Keratinocyte (primary cell): ENCODE data around the gene SLC38A3. TPM values are rescaled to one million over a fixed set of nuclear protein-coding genes. Genes with fewer than 3 reads are reported as not detected.

Source experiments
- DNase-seq: peaks from one replicate; pipeline ENCODE4 v3.0.0-alpha.2; 2011; ENCODE audit warnings: low read depth, missing footprints, low spot score
- FAIRE-seq: peaks from 2 replicates; lab custom pipeline; 2011; peaks lifted over from hg19 to GRCh38; lab: Jason Lieb, UNC
- H2AFZ ChIP-seq: 2 replicates; pipeline ENCODE4 v1.6.0; 2012; ENCODE audit warnings: low read length, control low read depth, inconsistent platforms; ENCODE audit not compliant: control insufficient read depth
- H3K27ac ChIP-seq: 2 replicates; pipeline ENCODE4 v1.5.1; 2011; ENCODE audit warnings: low read length; ENCODE audit not compliant: control insufficient read depth, insufficient read depth
- H3K27me3 ChIP-seq: 3 replicates; pipeline ENCODE4 v1.6.0; 2011; ENCODE audit warnings: low read length; ENCODE audit not compliant: control insufficient read depth, insufficient read depth; ENCODE audit errors: extremely low read depth
- H3K36me3 ChIP-seq, 2 experiments: 2 replicates in 1 of 2; 3 replicates in 1 of 2; pipeline ENCODE4 v1.5.1; 2011; ENCODE audit warnings: low read length in 2 of 2, mild to moderate bottlenecking in 1 of 2; ENCODE audit not compliant: control insufficient read depth in 2 of 2, insufficient read depth in 2 of 2; ENCODE audit errors: extremely low read depth in 1 of 2
- H3K4me1 ChIP-seq: 3 replicates; pipeline ENCODE4 v1.5.1; 2011; ENCODE audit warnings: low read length; ENCODE audit not compliant: control insufficient read depth, insufficient read depth; ENCODE audit errors: extremely low read depth
- H3K4me2 ChIP-seq: 3 replicates; pipeline ENCODE4 v1.6.0; 2011; ENCODE audit warnings: low read depth, low read length; ENCODE audit not compliant: control insufficient read depth, insufficient read depth; ENCODE audit errors: extremely low read depth
- H3K4me3 ChIP-seq, 3 experiments: fragments of 200-600 bp in 1 of 3; sonication (generic) in 1 of 3; 2 replicates in 2 of 3; 3 replicates in 1 of 3; pipeline ENCODE4 v1.5.1; 2011 to 2016; ENCODE audit warnings: low read length in 3 of 3, mild to moderate bottlenecking in 3 of 3, control low read depth in 2 of 3, inconsistent platforms in 1 of 3, low read depth in 1 of 3, mixed read lengths in 1 of 3, mixed run types in 1 of 3, moderate library complexity in 1 of 3; ENCODE audit not compliant: control insufficient read depth in 2 of 3, insufficient read depth in 2 of 3; ENCODE audit errors: extremely low read depth in 1 of 3
- H3K79me2 ChIP-seq: 2 replicates; pipeline ENCODE4 v1.6.0; 2012; ENCODE audit warnings: low read length; ENCODE audit not compliant: control insufficient read depth, insufficient read depth
- H3K9ac ChIP-seq: 3 replicates; pipeline ENCODE4 v1.6.0; 2011; ENCODE audit warnings: low read length; ENCODE audit not compliant: control insufficient read depth, insufficient read depth; ENCODE audit errors: extremely low read depth
- H3K9me1 ChIP-seq: 3 replicates; pipeline ENCODE4 v1.6.0; 2011; ENCODE audit warnings: low read length; ENCODE audit not compliant: control insufficient read depth, insufficient read depth; ENCODE audit errors: extremely low read depth
- H3K9me3 ChIP-seq: 2 replicates; pipeline ENCODE4 v1.5.1; 2012; ENCODE audit warnings: low read depth, low read length; ENCODE audit not compliant: control insufficient read depth
- H4K20me1 ChIP-seq: 3 replicates; pipeline ENCODE4 v1.6.0; 2011; ENCODE audit warnings: low read length; ENCODE audit not compliant: control insufficient read depth, insufficient read depth; ENCODE audit errors: extremely low read depth
- EZH2 ChIP-seq: IDR thresholded peaks from one replicate; pipeline ENCODE4 v1.6.1; 2012; ENCODE audit warnings: inconsistent platforms, mild to moderate bottlenecking, low read length, moderate library complexity
- dilution Hi-C: fragments of 300-500 bp; cut with MboI; formaldehyde crosslinking; loops from one replicate; pipeline ENCODE4 v1.7.0; 2020; ENCODE audit warnings: low sequenced_read_pairs; ENCODE audit not compliant: extremely low pct_ligation_motif_present
- polyA plus RNA-seq, 5 experiments: library from polyadenylated mRNA; depleted of rRNA in 3 of 5; stranded (reverse) in 3 of 5; stranded (forward) in 1 of 5; unstranded in 1 of 5; fragments of >200 nt; gene quantifications; 1 replicate in 1 of 5; 2 replicates in 3 of 5; 3 replicates in 1 of 5; pipeline versions ENCODE4 v1.2.1 to v1.2.3, GENCODE V29; 2011 to 2012; ENCODE audit warnings: missing spikeins in 2 of 5, low read depth in 1 of 5, low replicate concordance in 1 of 5
- TF ChIP-seq, protein P1 (sequence below), 3 experiments: IDR thresholded peaks in 1 of 3; conservative IDR thresholded peaks in 1 of 3; optimal IDR thresholded peaks in 1 of 3; 2 replicates in 2 of 3; 3 replicates in 1 of 3; pipeline versions ENCODE3 to v1.5.1; 2011; ENCODE audit warnings: low read length in 3 of 3, mild to moderate bottlenecking in 3 of 3, moderate library complexity in 2 of 3, control low read depth in 1 of 3, inconsistent platforms in 1 of 3; ENCODE audit not compliant: insufficient read depth in 2 of 3; ENCODE audit errors: extremely low read depth in 1 of 3

The SLC38A3 gene
- polyA plus RNA-seq, 1 donor (not counting 4 experiments of a cell fraction or from before 2014, with no cell fraction given): not detected

- TF ChIP-seq, protein P1, sequence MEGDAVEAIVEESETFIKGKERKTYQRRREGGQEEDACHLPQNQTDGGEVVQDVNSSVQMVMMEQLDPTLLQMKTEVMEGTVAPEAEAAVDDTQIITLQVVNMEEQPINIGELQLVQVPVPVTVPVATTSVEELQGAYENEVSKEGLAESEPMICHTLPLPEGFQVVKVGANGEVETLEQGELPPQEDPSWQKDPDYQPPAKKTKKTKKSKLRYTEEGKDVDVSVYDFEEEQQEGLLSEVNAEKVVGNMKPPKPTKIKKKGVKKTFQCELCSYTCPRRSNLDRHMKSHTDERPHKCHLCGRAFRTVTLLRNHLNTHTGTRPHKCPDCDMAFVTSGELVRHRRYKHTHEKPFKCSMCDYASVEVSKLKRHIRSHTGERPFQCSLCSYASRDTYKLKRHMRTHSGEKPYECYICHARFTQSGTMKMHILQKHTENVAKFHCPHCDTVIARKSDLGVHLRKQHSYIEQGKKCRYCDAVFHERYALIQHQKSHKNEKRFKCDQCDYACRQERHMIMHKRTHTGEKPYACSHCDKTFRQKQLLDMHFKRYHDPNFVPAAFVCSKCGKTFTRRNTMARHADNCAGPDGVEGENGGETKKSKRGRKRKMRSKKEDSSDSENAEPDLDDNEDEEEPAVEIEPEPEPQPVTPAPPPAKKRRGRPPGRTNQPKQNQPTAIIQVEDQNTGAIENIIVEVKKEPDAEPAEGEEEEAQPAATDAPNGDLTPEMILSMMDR (optimal IDR thresholded peaks at IDR 0.05 in 1 of 3, IDR thresholded peaks at IDR 0.05 in 1 of 3, conservative IDR thresholded peaks at IDR 0.05 in 1 of 3; ENCODE audit: extremely low read depth in 1 of 3, insufficient read depth in 2 of 3, low read length in 3 of 3): no peak
- no peak for TF ChIP-seq EZH2
- peak; percentile 84 for DNase-seq
- peaks cover 19% of the 10 kb centered on the region for H3K4me1 ChIP-seq
- peak within 1 kb of the TSS; percentile 88 for H3K9ac ChIP-seq
- FAIRE-seq: peak; percentile 72
- peak within 1 kb of the TSS; percentile 32 for H2AFZ ChIP-seq
- peaks cover 4% of the 10 kb centered on the region for H4K20me1 ChIP-seq
- peak within 1 kb of the TSS; percentile 76 to 98 (median 97) for H3K4me3 ChIP-seq
- peaks cover 8 to 11% of the 10 kb centered on the region in 2 experiments for H3K36me3 ChIP-seq
- H3K27me3 ChIP-seq: no peaks in the 10 kb centered on the region
- no peaks in the 10 kb centered on the region for H3K9me1 ChIP-seq
- peak within 1 kb of the TSS; percentile 98 for H3K4me2 ChIP-seq
- H3K9me3 ChIP-seq: no peaks in the 10 kb centered on the region
- peaks cover 48% of the 10 kb centered on the region for H3K79me2 ChIP-seq
- H3K27ac ChIP-seq: peak within 1 kb of the TSS; percentile 76
- dilution Hi-C loops: no loop called here
Observed at GRCh38 chr3:50235716-50236483, 30.8 kb downstream of the SLC38A3 start, which contains the start of gene GNAI2. GNAI2 (plus strand) TSS chr3:50236204; CDS start chr3:50236336, 132 bp downstream.

GRCh38 chr3:50236484-50237132 lies 31.5 kb downstream of the SLC38A3 start:
- Histone ChIP-seq H3K27me3 (no peaks in the 10 kb centered on the region), H3K9ac (peak overlapping the region; percentile 88), H3K36me3 (peaks cover 8 to 11% of the 10 kb centered on the region in 2 experiments), H4K20me1 (peaks cover 11% of the 10 kb centered on the region), H3K79me2 (peaks cover 55% of the 10 kb centered on the region), H2AFZ (no peak overlapping the region), H3K4me2 (peak overlapping the region; percentile 98), H3K27ac (peak overlapping the region; percentile 76), H3K9me1 (peaks cover 2% of the 10 kb centered on the region), H3K9me3 (no peaks in the 10 kb centered on the region), H3K4me1 (peaks cover 25% of the 10 kb centered on the region), H3K4me3 (peak overlapping the region; percentile 76 to 98 (median 97))
- dilution Hi-C loops: no loop called here
- DNase-seq: no peak
- FAIRE-seq: no peak
- TF ChIP-seq, protein P1 (optimal IDR thresholded peaks at IDR 0.05 in 1 of 3, IDR thresholded peaks at IDR 0.05 in 1 of 3, conservative IDR thresholded peaks at IDR 0.05 in 1 of 3; ENCODE audit: extremely low read depth in 1 of 3, insufficient read depth in 2 of 3, low read length in 3 of 3): no peak
- no peak for TF ChIP-seq EZH2
